Measurements from ENCODE around the gene ZBTB21. TPM values are rescaled to one million over a fixed set of nuclear protein-coding genes. Genes with fewer than 3 reads are reported as not detected.

ZBTB21 gene
- polyA plus RNA-seq (2013, experiment 1 of 2; ENCODE audit: insufficient read length) = 11.9 TPM
- 10.2 TPM for polyA plus RNA-seq (2013, experiment 2 of 2; ENCODE audit: insufficient read length)

- peak; percentile 98 for DNase-seq
These were observed at the start of gene ZBTB21 for GRCh38 chr21:42009831-42010506. Gene ZBTB21, minus strand, starts transcription at chr21:42010360. Its CDS starts 16,265 bp downstream, at chr21:41994095.

- DNase-seq = no peak
These were observed 49.6 kb upstream of the ZBTB21 start for GRCh38 chr21:42059721-42060120.

- DNase-seq = no peak
These were observed 49.0 kb upstream of the ZBTB21 start for GRCh38 chr21:42059141-42059540.

GRCh38 chr21:42058631-42059111, 48.5 kb upstream of the ZBTB21 start:
- no peak for DNase-seq

- no peak for DNase-seq
These were observed 47.8 kb upstream of the ZBTB21 start for GRCh38 chr21:42057851-42058437.

- DNase-seq = peak; percentile 77
These were observed 47.0 kb upstream of the ZBTB21 start for GRCh38 chr21:42056996-42057689.

- no peak for DNase-seq
These were observed 46.3 kb upstream of the ZBTB21 start for GRCh38 chr21:42056468-42056867.

GRCh38 chr21:42055425-42055824, 45.3 kb upstream of the ZBTB21 start:
- DNase-seq = no peak

GRCh38 chr21:42051788-42052187, 41.6 kb upstream of the ZBTB21 start:
- DNase-seq = no peak

GRCh38 chr21:42049578-42050430, 39.6 kb upstream of the ZBTB21 start:
- DNase-seq = no peak

- no peak for DNase-seq
These were observed 38.9 kb upstream of the ZBTB21 start for GRCh38 chr21:42048870-42049577.

GRCh38 chr21:42047821-42048613, 37.9 kb upstream of the ZBTB21 start:
- DNase-seq = peak; percentile 88

GRCh38 chr21:42044871-42045495, 34.8 kb upstream of the ZBTB21 start:
- no peak for DNase-seq

GRCh38 chr21:42043961-42044360, 33.8 kb upstream of the ZBTB21 start:
- DNase-seq = no peak

GRCh38 chr21:42043201-42043895, 33.2 kb upstream of the ZBTB21 start:
- no peak for DNase-seq

GRCh38 chr21:42042651-42043050, 32.5 kb upstream of the ZBTB21 start:
- DNase-seq = no peak

- DNase-seq = peak; percentile 13
These were observed 31.6 kb upstream of the ZBTB21 start for GRCh38 chr21:42041711-42042110.

- no peak for DNase-seq
These were observed 31.1 kb upstream of the ZBTB21 start for GRCh38 chr21:42041246-42041645.

- peak; percentile 100 for DNase-seq
These were observed 30.4 kb upstream of the ZBTB21 start for GRCh38 chr21:42040411-42041180.

Data from fibroblast of skin of abdomen (primary cell).